ENCODE results near the gene SYT1. TPM values are rescaled to one million over a fixed set of nuclear protein-coding genes. Genes with fewer than 3 reads are reported as not detected.

Gene SYT1
- total RNA-seq, 1 donor from 2014 or later, result 0.30 TPM

DNA sequence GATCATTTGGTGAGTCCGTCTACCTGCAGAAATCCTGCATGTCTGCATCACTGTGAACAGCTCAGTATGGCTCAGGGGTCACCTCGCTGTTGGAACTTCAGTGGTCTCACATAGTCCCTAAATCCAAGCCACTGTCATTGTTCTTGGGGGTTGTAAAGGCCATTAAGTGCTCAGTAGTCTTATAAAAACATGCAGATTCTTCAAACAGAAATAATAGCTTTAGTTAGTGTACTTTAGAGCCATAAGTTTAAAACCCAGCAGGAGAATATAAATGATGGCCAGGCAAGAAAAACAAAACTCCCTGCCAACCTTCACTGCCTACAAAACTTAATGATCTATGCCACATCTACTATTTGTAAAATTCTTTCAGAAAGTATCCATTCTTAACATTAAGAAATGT lies 396.3 kb downstream of the SYT1 start:
- H3K9me3 ChIP-seq (replicated peaks), result no peaks in the 10 kb centered on the region
- no peak overlapping the region for H3K4me3 ChIP-seq
- no peaks in the 10 kb centered on the region for H3K27me3 ChIP-seq (ENCODE audit: low read depth)
- intact Hi-C loops (cut with micrococcal nuclease), result no loop called here
- no peaks in the 10 kb centered on the region for H3K36me3 ChIP-seq
- DNase-seq, result no peak
- H3K4me1 ChIP-seq, result no peaks in the 10 kb centered on the region
- TF ChIP-seq, protein P1, sequence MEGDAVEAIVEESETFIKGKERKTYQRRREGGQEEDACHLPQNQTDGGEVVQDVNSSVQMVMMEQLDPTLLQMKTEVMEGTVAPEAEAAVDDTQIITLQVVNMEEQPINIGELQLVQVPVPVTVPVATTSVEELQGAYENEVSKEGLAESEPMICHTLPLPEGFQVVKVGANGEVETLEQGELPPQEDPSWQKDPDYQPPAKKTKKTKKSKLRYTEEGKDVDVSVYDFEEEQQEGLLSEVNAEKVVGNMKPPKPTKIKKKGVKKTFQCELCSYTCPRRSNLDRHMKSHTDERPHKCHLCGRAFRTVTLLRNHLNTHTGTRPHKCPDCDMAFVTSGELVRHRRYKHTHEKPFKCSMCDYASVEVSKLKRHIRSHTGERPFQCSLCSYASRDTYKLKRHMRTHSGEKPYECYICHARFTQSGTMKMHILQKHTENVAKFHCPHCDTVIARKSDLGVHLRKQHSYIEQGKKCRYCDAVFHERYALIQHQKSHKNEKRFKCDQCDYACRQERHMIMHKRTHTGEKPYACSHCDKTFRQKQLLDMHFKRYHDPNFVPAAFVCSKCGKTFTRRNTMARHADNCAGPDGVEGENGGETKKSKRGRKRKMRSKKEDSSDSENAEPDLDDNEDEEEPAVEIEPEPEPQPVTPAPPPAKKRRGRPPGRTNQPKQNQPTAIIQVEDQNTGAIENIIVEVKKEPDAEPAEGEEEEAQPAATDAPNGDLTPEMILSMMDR (IDR thresholded peaks at IDR 0.05; ENCODE audit: borderline replicate concordance), result no peak
- H3K27ac ChIP-seq (replicated peaks), result no peak overlapping the region

DNA sequence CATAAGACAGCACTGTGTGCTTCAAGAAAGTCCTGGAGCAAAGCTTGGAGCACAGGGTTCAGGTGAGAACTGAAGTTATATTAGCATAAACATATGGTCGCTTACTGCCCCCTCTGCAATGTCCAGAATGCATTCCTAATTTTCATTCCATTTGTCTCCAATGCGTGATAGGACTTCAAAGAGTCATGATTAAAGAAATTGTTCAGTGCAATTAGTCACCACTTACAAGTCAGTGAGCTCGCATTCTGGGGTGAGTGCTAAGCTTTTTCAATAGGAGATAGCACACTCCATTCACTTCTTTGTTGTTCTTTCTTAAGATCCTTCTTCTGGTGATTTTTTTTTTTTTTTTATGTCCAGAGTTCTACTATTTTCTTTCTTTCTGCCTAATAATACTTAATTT lies 398.4 kb downstream of the SYT1 start:
- TF ChIP-seq, protein P1 (IDR thresholded peaks at IDR 0.05; ENCODE audit: borderline replicate concordance), result no peak
- Histone ChIP-seq H3K27me3 (ENCODE audit: low read depth) (no peaks in the 10 kb centered on the region), H3K4me3 (no peak overlapping the region), H3K36me3 (no peaks in the 10 kb centered on the region), H3K27ac (replicated peaks) (no peak overlapping the region), H3K4me1 (no peaks in the 10 kb centered on the region), H3K9me3 (replicated peaks) (no peaks in the 10 kb centered on the region)
- intact Hi-C loops (cut with micrococcal nuclease), result no loop called here
- DNase-seq, result no peak

DNA sequence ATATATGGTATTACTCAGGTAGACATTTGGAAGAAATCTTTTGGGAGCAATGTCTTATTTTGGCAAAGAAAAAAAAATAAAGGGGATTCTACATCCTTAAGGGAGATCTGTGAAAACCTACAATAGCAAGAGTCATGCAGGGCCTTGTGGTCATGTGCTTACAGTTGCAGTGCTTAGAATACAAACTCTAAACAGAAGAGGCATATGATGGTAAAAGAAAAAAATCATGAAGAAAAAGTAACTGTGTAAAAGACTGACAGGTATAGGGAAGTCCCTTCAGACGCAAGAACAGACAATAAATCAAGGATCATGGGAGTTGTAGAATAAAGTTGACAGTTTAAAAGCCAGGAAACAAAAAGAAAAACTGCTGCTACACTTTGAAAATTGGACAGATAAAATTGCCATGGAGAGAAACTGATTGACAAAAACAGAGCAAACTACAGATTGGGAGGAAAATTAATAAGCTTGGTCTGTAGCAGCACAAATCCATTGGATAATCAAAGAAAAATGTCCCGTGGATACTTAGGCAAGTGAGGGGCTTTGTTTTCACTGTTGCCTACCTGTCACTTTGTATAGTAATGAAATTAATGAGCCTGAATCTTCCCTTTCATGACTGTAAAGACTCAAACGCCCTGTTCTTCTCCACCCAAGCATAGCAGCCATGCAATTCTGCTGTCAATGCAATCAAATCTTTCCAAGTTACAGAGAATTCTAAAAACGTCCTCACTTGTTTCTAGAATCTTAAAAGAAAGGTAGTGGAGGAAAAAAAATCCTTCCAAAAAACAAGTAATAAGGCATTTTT lies 402.0 kb downstream of the SYT1 start:
- Histone ChIP-seq H3K4me1 (no peaks in the 10 kb centered on the region), H3K9me3 (replicated peaks) (no peaks in the 10 kb centered on the region), H3K36me3 (no peaks in the 10 kb centered on the region), H3K27ac (replicated peaks) (no peak overlapping the region), H3K4me3 (no peak overlapping the region), H3K27me3 (ENCODE audit: low read depth) (no peaks in the 10 kb centered on the region)
- TF ChIP-seq, protein P1 (IDR thresholded peaks at IDR 0.05; ENCODE audit: borderline replicate concordance), result no peak
- no peak for DNase-seq
- intact Hi-C loops (cut with micrococcal nuclease), result no loop called here

DNA sequence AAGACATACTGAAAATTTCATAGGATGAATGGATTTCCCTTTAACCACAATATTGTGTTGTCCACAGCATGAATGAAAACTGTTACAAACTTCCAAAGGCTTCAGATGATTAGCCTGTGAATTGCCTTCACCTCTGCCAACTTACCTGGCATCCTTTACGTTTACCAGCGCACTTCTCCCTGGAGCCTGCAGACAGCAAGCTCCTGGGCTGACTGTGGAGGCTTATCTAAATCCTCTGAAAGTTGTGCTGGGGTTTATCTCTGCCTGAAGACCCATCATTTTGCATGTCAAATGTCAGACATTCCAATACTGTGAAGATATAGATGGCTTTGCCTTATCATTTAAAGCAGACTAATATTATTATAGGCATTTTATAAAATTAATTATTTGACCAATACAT lies 403.0 kb downstream of the SYT1 start:
- no peak overlapping the region for H3K27ac ChIP-seq (replicated peaks)
- no peaks in the 10 kb centered on the region for H3K36me3 ChIP-seq
- no peaks in the 10 kb centered on the region for H3K4me1 ChIP-seq
- H3K9me3 ChIP-seq (replicated peaks), result no peaks in the 10 kb centered on the region
- TF ChIP-seq, protein P1 (IDR thresholded peaks at IDR 0.05; ENCODE audit: borderline replicate concordance), result no peak
- H3K27me3 ChIP-seq (ENCODE audit: low read depth), result no peaks in the 10 kb centered on the region
- H3K4me3 ChIP-seq, result no peak overlapping the region
- DNase-seq, result no peak
- intact Hi-C loops (cut with micrococcal nuclease), result no loop called here

DNA sequence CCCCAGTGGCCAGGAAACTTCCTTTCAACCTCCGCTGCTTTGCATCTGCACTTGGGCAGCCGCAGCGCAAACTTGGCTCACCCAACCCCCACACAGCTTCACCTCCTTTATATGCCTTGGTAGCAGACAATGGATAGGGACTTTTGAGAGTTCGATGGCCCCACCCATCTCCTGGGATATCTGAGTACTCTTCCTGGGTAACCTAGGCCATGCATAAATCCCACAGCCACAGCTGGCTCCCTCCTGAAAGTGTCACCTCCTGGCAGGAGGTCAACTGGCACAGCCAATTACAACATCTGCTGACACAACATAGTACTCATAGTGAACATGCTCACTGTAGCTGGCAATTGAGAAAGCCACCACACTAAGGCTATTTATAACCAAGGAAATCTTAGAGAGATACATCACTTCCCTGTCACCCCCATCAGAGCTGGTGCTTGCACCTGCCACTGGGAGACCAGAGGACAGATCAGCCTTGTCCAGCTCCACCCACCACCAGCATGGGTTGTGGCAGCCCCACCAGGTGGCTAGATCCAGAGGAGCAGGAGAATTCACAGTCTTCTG lies 410.0 kb downstream of the SYT1 start:
- intact Hi-C loops (cut with micrococcal nuclease), result no loop called here
- Histone ChIP-seq H3K4me1 (no peaks in the 10 kb centered on the region), H3K36me3 (no peaks in the 10 kb centered on the region), H3K27me3 (ENCODE audit: low read depth) (no peaks in the 10 kb centered on the region), H3K9me3 (replicated peaks) (peaks cover 33% of the 10 kb centered on the region), H3K4me3 (no peak overlapping the region), H3K27ac (replicated peaks) (no peak overlapping the region)
- no peak for DNase-seq
- TF ChIP-seq, protein P1 (IDR thresholded peaks at IDR 0.05; ENCODE audit: borderline replicate concordance), result no peak

All from left ventricle myocardium inferior (tissue), 1 donor.